ENCODE measurements around the gene ALDH4A1.

Gene ALDH4A1

DNA sequence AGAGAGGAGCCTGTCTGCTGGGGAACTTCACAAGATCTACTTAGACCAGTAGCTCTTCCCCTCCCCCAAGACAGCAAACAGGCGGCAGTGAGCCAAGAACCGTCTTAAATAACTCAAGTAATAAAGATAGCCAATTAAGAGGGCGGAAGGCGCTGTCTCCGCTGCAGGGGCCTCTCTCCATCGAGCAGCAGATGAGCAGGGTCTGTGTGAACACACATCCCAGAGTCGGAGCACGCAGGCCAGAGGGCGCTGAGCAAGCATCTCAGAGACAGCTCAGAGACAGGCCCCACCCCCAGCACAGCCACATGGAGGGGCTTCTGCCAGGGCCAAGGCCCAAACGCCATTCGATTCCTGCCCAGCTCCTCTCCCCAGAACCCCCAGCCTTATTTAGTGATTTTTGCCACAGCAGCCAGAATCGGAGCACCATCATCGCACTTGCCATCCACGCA lies 43.1 kb upstream of the ALDH4A1 start:
- peaks cover 29% of the 10 kb centered on the region for H3K4me1 ChIP-seq (ENCODE audit: control insufficient read depth, insufficient read depth, low read length)
- H3K9ac ChIP-seq (ENCODE audit: low read length), result no peak overlapping the region

DNA sequence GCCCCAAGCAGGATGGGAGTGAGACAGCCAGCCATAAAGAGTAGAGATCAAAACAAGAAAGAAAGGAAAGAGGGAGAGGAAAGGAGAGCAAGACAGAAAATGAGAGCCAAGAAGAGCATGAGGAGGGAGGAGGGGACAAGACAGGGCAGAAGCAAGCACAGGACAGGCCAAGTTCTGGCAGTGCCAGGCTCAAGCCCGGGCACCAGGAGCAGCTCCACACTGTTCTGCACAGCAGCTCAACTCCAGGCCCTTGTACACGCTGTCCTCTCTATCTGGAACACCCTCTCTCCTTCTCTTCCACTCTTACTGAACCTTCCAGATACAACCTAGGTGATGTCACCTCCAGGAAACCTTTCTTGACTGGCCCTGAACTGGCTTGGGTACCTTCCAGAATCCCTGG lies 42.5 kb upstream of the ALDH4A1 start:
- no peak overlapping the region for H3K4me3 ChIP-seq (ENCODE audit: low read length)
- H3K4me1 ChIP-seq (ENCODE audit: control insufficient read depth, insufficient read depth, low read length), result peaks cover 31% of the 10 kb centered on the region
- no peak overlapping the region for H3K9ac ChIP-seq (ENCODE audit: low read length)
- no peaks in the 10 kb centered on the region for H3K27me3 ChIP-seq (ENCODE audit: control insufficient read depth, insufficient read depth, low read length)
- no peaks in the 10 kb centered on the region for H3K9me3 ChIP-seq (ENCODE audit: control insufficient read depth, low read length)
- H3K36me3 ChIP-seq (ENCODE audit: control insufficient read depth, insufficient read depth, low read length), result no peaks in the 10 kb centered on the region

More for the DNA sequence above, 43.1 kb upstream of the ALDH4A1 start:
- H3K36me3 ChIP-seq (ENCODE audit: control insufficient read depth, insufficient read depth, low read length), result no peaks in the 10 kb centered on the region
- H3K27me3 ChIP-seq (ENCODE audit: control insufficient read depth, insufficient read depth, low read length), result no peaks in the 10 kb centered on the region
- no peaks in the 10 kb centered on the region for H3K9me3 ChIP-seq (ENCODE audit: control insufficient read depth, low read length)
- H3K4me3 ChIP-seq (ENCODE audit: low read length), result no peak overlapping the region

GRCh38 chr1:18943914-18944572 lies 41.7 kb upstream of the ALDH4A1 start:
- Histone ChIP-seq H3K9ac (ENCODE audit: low read length) (no peak overlapping the region), H3K4me3 (ENCODE audit: low read length) (no peak overlapping the region), H3K9me3 (ENCODE audit: control insufficient read depth, low read length) (no peaks in the 10 kb centered on the region), H3K27me3 (ENCODE audit: control insufficient read depth, insufficient read depth, low read length) (no peaks in the 10 kb centered on the region), H3K36me3 (ENCODE audit: control insufficient read depth, insufficient read depth, low read length) (no peaks in the 10 kb centered on the region), H3K4me1 (ENCODE audit: control insufficient read depth, insufficient read depth, low read length) (peaks cover 25% of the 10 kb centered on the region)

GRCh38 chr1:18943162-18943561 lies 40.8 kb upstream of the ALDH4A1 start:
- H3K9me3 ChIP-seq (ENCODE audit: control insufficient read depth, low read length), result no peaks in the 10 kb centered on the region
- H3K27me3 ChIP-seq (ENCODE audit: control insufficient read depth, insufficient read depth, low read length), result no peaks in the 10 kb centered on the region
- H3K9ac ChIP-seq (ENCODE audit: low read length), result no peak overlapping the region
- no peaks in the 10 kb centered on the region for H3K36me3 ChIP-seq (ENCODE audit: control insufficient read depth, insufficient read depth, low read length)
- H3K4me3 ChIP-seq (ENCODE audit: low read length), result no peak overlapping the region
- H3K4me1 ChIP-seq (ENCODE audit: control insufficient read depth, insufficient read depth, low read length), result peaks cover 22% of the 10 kb centered on the region

- peaks cover 22% of the 10 kb centered on the region for H3K4me1 ChIP-seq (ENCODE audit: control insufficient read depth, insufficient read depth, low read length)
- no peak overlapping the region for H3K9ac ChIP-seq (ENCODE audit: low read length)
- H3K27me3 ChIP-seq (ENCODE audit: control insufficient read depth, insufficient read depth, low read length), result no peaks in the 10 kb centered on the region
These were observed 40.0 kb upstream of the ALDH4A1 start for GRCh38 chr1:18942340-18942739.

GRCh38 chr1:18941221-18942141 lies 39.1 kb upstream of the ALDH4A1 start:
- Histone ChIP-seq H3K36me3 (ENCODE audit: control insufficient read depth, insufficient read depth, low read length) (no peaks in the 10 kb centered on the region), H3K4me3 (ENCODE audit: low read length) (no peak overlapping the region), H3K4me1 (ENCODE audit: control insufficient read depth, insufficient read depth, low read length) (peaks cover 17% of the 10 kb centered on the region), H3K27me3 (ENCODE audit: control insufficient read depth, insufficient read depth, low read length) (no peaks in the 10 kb centered on the region), H3K9me3 (ENCODE audit: control insufficient read depth, low read length) (no peaks in the 10 kb centered on the region), H3K9ac (ENCODE audit: low read length) (no peak overlapping the region)

More at GRCh38 chr1:18942340-18942739, 40.0 kb upstream of the ALDH4A1 start:
- Histone ChIP-seq H3K9me3 (ENCODE audit: control insufficient read depth, low read length) (no peaks in the 10 kb centered on the region), H3K4me3 (ENCODE audit: low read length) (no peak overlapping the region), H3K36me3 (ENCODE audit: control insufficient read depth, insufficient read depth, low read length) (no peaks in the 10 kb centered on the region)

- Histone ChIP-seq H3K36me3 (ENCODE audit: control insufficient read depth, insufficient read depth, low read length) (no peaks in the 10 kb centered on the region), H3K9ac (ENCODE audit: low read length) (no peak overlapping the region), H3K4me3 (ENCODE audit: low read length) (no peak overlapping the region), H3K9me3 (ENCODE audit: control insufficient read depth, low read length) (no peaks in the 10 kb centered on the region), H3K27me3 (ENCODE audit: control insufficient read depth, insufficient read depth, low read length) (no peaks in the 10 kb centered on the region), H3K4me1 (ENCODE audit: control insufficient read depth, insufficient read depth, low read length) (peaks cover 11% of the 10 kb centered on the region)
These were observed 38.1 kb upstream of the ALDH4A1 start for GRCh38 chr1:18940303-18941020.

DNA sequence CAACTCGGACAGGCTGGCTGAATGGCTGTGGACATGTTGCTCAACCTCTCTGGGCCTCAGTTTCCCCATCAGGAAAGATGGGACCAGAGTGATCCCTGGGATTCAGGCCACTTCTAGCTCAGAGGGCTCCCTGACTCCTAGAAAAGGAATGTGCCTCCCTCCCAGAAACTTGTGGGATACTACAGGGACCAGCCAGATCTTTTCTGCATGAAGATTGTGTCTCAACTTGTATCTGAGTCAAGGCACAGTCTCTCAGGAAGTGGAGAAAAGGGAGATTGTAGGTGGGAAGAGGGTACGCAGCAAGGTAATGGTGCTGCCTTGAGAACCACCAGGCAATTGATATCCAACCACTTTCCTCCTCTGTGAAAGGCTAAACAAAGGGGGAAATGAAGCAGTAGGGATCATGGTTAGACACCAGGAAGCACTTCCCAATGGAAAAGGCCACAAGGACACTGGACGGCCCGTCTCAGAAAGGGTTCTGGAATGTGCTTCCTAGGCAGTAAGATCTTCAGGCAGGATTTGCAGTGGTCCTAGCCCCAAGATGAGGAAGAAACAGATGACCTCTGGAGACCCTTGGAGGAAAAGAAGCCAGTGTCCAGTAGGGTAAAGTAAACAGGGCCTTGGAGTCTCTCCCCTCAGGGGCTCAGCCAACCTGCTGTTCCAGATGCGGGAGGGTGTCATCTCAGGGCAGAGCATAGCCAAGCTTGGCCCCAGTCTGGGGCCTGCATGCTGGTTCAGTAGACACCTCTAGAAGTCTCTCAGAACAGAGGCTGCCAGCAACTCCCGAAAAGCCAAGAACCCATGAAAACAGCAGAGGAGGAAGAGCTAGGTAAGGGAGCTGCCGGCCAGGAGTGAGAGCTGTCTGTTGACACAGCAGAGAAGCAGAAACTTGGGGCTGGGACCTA lies 37.3 kb upstream of the ALDH4A1 start:
- H3K27me3 ChIP-seq (ENCODE audit: control insufficient read depth, insufficient read depth, low read length), result no peaks in the 10 kb centered on the region
- no peaks in the 10 kb centered on the region for H3K9me3 ChIP-seq (ENCODE audit: control insufficient read depth, low read length)
- H3K36me3 ChIP-seq (ENCODE audit: control insufficient read depth, insufficient read depth, low read length), result no peaks in the 10 kb centered on the region
- H3K4me3 ChIP-seq (ENCODE audit: low read length), result no peak overlapping the region
- H3K4me1 ChIP-seq (ENCODE audit: control insufficient read depth, insufficient read depth, low read length), result peaks cover 9% of the 10 kb centered on the region
- no peak overlapping the region for H3K9ac ChIP-seq (ENCODE audit: low read length)

DNA sequence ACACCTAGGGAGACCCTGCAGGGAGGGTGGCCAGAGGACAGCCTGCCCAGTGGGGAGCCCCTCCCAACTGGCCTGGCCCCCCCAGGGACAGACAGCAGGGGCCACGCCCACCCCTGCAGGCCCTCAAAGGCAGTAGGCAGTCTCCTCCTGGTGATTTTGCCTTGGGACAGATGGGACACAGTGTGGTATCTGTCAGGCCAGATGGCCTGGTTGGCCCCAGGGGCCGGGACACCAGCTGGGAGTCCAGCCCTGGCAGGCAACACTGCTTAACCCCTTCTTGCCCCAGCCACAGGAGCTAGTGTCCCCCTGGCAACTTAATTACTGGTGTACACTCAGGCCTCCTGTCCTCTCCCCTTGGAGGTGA lies 36.3 kb upstream of the ALDH4A1 start:
- Histone ChIP-seq H3K9me3 (ENCODE audit: control insufficient read depth, low read length) (no peaks in the 10 kb centered on the region), H3K4me1 (ENCODE audit: control insufficient read depth, insufficient read depth, low read length) (peaks cover 9% of the 10 kb centered on the region), H3K27me3 (ENCODE audit: control insufficient read depth, insufficient read depth, low read length) (no peaks in the 10 kb centered on the region), H3K9ac (ENCODE audit: low read length) (no peak overlapping the region), H3K36me3 (ENCODE audit: control insufficient read depth, insufficient read depth, low read length) (no peaks in the 10 kb centered on the region), H3K4me3 (ENCODE audit: low read length) (no peak overlapping the region)

DNA sequence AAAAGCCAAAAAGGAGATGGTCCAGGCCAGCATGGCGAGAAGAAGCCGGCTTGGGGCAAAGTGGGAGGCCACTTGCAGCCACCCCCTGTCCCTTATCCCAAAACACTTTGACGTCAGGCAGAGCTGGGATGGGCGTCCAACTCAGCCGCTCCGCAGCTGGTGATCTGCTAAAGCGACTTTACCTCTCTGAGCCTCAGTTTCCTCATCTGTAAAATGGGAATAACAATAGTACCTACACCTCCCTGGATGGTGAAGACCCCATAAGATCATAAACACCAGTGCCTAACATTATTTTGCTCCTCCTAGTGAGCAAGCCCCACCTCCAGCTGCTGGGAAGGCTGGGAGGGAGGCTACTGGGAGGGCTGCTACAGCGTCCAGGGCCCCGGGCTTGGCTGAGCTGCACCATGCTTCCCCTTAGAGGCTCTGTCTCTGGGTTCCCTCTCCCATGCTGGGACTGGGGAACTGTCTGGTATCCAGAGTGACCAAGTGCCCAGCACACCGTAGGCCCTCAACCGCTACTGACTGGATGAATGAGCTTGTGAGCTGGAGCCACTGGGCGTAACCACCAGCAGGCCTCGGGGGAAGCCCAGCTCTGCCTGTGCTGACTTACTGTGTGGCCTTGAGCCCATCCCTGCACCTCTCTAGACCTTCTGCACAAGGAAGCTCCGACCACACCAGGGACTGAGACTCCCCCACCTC lies 35.8 kb upstream of the ALDH4A1 start:
- peaks cover 9% of the 10 kb centered on the region for H3K4me1 ChIP-seq (ENCODE audit: control insufficient read depth, insufficient read depth, low read length)
- H3K9ac ChIP-seq (ENCODE audit: low read length), result no peak overlapping the region
- H3K36me3 ChIP-seq (ENCODE audit: control insufficient read depth, insufficient read depth, low read length), result no peaks in the 10 kb centered on the region
- no peak overlapping the region for H3K4me3 ChIP-seq (ENCODE audit: low read length)
- no peaks in the 10 kb centered on the region for H3K27me3 ChIP-seq (ENCODE audit: control insufficient read depth, insufficient read depth, low read length)
- no peaks in the 10 kb centered on the region for H3K9me3 ChIP-seq (ENCODE audit: control insufficient read depth, low read length)

DNA sequence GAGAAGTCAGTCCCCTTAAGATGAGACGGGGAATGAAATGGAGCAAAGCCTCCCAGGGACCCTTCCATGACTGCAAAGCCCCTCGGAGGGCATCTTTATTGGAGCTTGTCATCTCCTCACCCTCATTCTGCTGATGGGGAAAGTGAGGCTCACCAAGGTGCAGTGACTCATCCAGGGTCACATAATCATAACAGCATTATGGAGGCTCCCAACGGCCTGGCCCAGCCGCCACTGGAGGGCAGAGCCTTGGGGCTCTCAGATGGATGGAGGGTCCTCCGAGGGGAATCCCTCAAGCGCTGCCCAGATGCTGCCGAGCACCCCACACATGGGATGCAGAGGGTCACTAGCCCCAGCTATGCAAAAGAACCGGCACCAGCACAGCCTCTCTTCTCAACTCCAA lies 35.2 kb upstream of the ALDH4A1 start:
- peaks cover 9% of the 10 kb centered on the region for H3K4me1 ChIP-seq (ENCODE audit: control insufficient read depth, insufficient read depth, low read length)
- no peaks in the 10 kb centered on the region for H3K9me3 ChIP-seq (ENCODE audit: control insufficient read depth, low read length)
- no peaks in the 10 kb centered on the region for H3K27me3 ChIP-seq (ENCODE audit: control insufficient read depth, insufficient read depth, low read length)

More for the DNA sequence above, 35.2 kb upstream of the ALDH4A1 start:
- Histone ChIP-seq H3K36me3 (ENCODE audit: control insufficient read depth, insufficient read depth, low read length) (no peaks in the 10 kb centered on the region), H3K9ac (ENCODE audit: low read length) (no peak overlapping the region), H3K4me3 (ENCODE audit: low read length) (no peak overlapping the region)

Data from mucosa of stomach (tissue), 1 donor.